GM12878 (cell line): ENCODE measurements around the gene SHC1. TPM values are rescaled to one million over a fixed set of nuclear protein-coding genes. Genes with fewer than 3 reads are reported as not detected.

Source experiments
- ATAC-seq: fragments of 200-7000 bp; cut with Tn5 transposase; 3 replicates; pipeline ENCODE4 v1.9.1; 2020; ENCODE audit warnings: mild to moderate bottlenecking, moderate library complexity
- BruUV-seq: library from RNA; stranded (reverse); fragments of 400-500 nt; replicated peaks from 2 replicates; lab custom pipeline; 2021; lab: Mats Ljungman, UMichigan
- CTCF ChIA-PET: fragments of 300-600 bp; sonication (Branson Sonifier 250); formaldehyde crosslinking; extraction: SDS; loops from one replicate; lab custom pipeline; 2021; ENCODE audit warnings: inconsistent platforms; lab: Yijun Ruan, JAX
- POLR2A ChIA-PET: fragments of 350-600 bp; formaldehyde crosslinking; extraction: SDS; loops from one replicate; lab custom pipeline; 2021; ENCODE audit warnings: inconsistent platforms; lab: Charles Lee
- RAD21 ChIA-PET: fragments of 300-600 bp; sonication (Branson Sonifier 250); formaldehyde crosslinking; loops from one replicate; lab custom pipeline; 2023; ENCODE audit warnings: antibody characterized with exemption; ENCODE audit not compliant: unreplicated experiment; lab: Charles Lee
- SMC1A ChIA-PET: fragments of 300-600 bp; sonication (Branson Sonifier 250); formaldehyde crosslinking; loops from one replicate; lab custom pipeline; 2023; ENCODE audit not compliant: unreplicated experiment, uncharacterized antibody; lab: Charles Lee
- DNase-seq: peaks from one replicate; pipeline ENCODE4 v3.0.0-alpha.2; 2011; ENCODE audit warnings: low read depth, low spot score
- FAIRE-seq: peaks from 3 replicates; lab custom pipeline; 2011; peaks lifted over from hg19 to GRCh38; lab: Jason Lieb, UNC
- H2AFZ ChIP-seq: 2 replicates; pipeline ENCODE4 v1.6.0; 2011; ENCODE audit warnings: low read depth, low read length, control low read depth; ENCODE audit not compliant: control insufficient read depth
- H3K27ac ChIP-seq: 2 replicates; pipeline ENCODE4 v1.5.1; 2011; ENCODE audit warnings: control low read depth; ENCODE audit not compliant: control insufficient read depth, insufficient read depth
- H3K27me3 ChIP-seq, 2 experiments: replicated peaks in 1 of 2; 2 replicates each; pipeline versions ENCODE4 v1.6.0 to v1.6.1; 2011; ENCODE audit warnings: low read length in 1 of 2; ENCODE audit not compliant: control insufficient read depth in 2 of 2, insufficient read depth in 2 of 2
- H3K36me3 ChIP-seq, 2 experiments: 2 replicates each; pipeline ENCODE4 v1.5.1; 2011; ENCODE audit warnings: low read length in 1 of 2; ENCODE audit not compliant: control insufficient read depth in 2 of 2, insufficient read depth in 2 of 2
- H3K4me1 ChIP-seq: 2 replicates; pipeline ENCODE4 v1.6.1; 2011; ENCODE audit warnings: mild to moderate bottlenecking, low read length, moderate library complexity, mixed read lengths; ENCODE audit not compliant: control insufficient read depth, insufficient read depth
- H3K4me2 ChIP-seq: 2 replicates; pipeline ENCODE4 v1.6.0; 2011; ENCODE audit warnings: control low read depth; ENCODE audit not compliant: control insufficient read depth, insufficient read depth
- H3K4me3 ChIP-seq: fragments of 200-600 bp; sonication (generic); 2 replicates; pipeline ENCODE4 v1.5.1; 2016
- H3K79me2 ChIP-seq: 2 replicates; pipeline ENCODE4 v1.6.0; 2011; ENCODE audit warnings: low read length; ENCODE audit not compliant: control insufficient read depth, insufficient read depth
- H3K9ac ChIP-seq: 2 replicates; pipeline ENCODE4 v1.8.0; 2011; ENCODE audit warnings: low read length, control low read depth, mixed read lengths; ENCODE audit not compliant: control insufficient read depth, insufficient read depth
- H3K9me3 ChIP-seq: replicated peaks from 3 replicates; pipeline ENCODE4 v1.5.1; 2011; ENCODE audit warnings: mild to moderate bottlenecking, low read length; ENCODE audit not compliant: control insufficient read depth, insufficient read depth
- H4K20me1 ChIP-seq: 2 replicates; pipeline ENCODE4 v1.6.0; 2011; ENCODE audit not compliant: control insufficient read depth, insufficient read depth
- NBN ChIP-seq: fragments of 450-650 bp; IDR thresholded peaks from 2 replicates; pipeline ENCODE4 v1.6.1; 2016
- PBX3 ChIP-seq: IDR thresholded peaks from 2 replicates; pipeline ENCODE4 v1.6.1; 2011; ENCODE audit warnings: mild to moderate bottlenecking, low read depth, low read length, moderate library complexity; ENCODE audit not compliant: insufficient replicate concordance
- PKNOX1 ChIP-seq: fragments of 450-650 bp; IDR thresholded peaks from 2 replicates; pipeline ENCODE4 v1.6.1; 2016; ENCODE audit warnings: mild to moderate bottlenecking
- WGBS: methylation state at CpG from one replicate; pipeline ENCODE4 v1.1.6; 2016; ENCODE audit warnings: low lambda C conversion rate; ENCODE audit not compliant: insufficient replicate concordance, insufficient coverage; ENCODE audit errors: missing lambda C conversion rate; 5-methylcytosine and 5-hydroxymethylcytosine counted together
- in situ Hi-C: fragments of 300-500 bp; cut with MboI; formaldehyde crosslinking; loops from 9 replicates; pipeline ENCODE4 v1.14.3; 2018; ENCODE audit warnings: mixed read lengths
- intact Hi-C: fragments of 100-400 bp; cut with micrococcal nuclease; formaldehyde crosslinking; loops from one replicate; pipeline ENCODE4 v1.14.2; 2022; ENCODE audit not compliant: unreplicated experiment
- polyA plus RNA-seq, 11 experiments: library from polyadenylated mRNA; depleted of rRNA in 4 of 11; unstranded in 6 of 11; stranded (reverse) in 5 of 11; fragments of >200 nt; fragmentation: Nextera tagmentation in 4 of 11; fragmentation: Illumina TruSeq in 1 of 11; extraction: Ambion mirVana in 4 of 11; extraction: Trizol in 1 of 11; gene quantifications; 1 replicate in 1 of 11; 2 replicates in 10 of 11; pipeline versions ENCODE4 v1.2.1 to v1.2.3, GENCODE V29; 2011 to 2016; ENCODE audit warnings: inconsistent platforms in 2 of 11, missing spikeins in 2 of 11, low read depth in 1 of 11
- total RNA-seq, 4 experiments: library from RNA; depleted of rRNA in 3 of 4; stranded (reverse); fragments of >200 nt in 3 of 4; fragmentation: Illumina TruSeq in 1 of 4; extraction: Trizol in 1 of 4; gene quantifications; 2 replicates each; pipeline versions ENCODE4 v1.2.1 to v1.2.3, GENCODE V29; 2013 to 2021

SHC1 gene
- total and polyA plus RNA-seq, 10 of the 15 experiments (the other 5 are each of a cell fraction or from before 2014, with no cell fraction given) = 2.6 to 49.3 (median 25.2) TPM

- Histone ChIP-seq H3K4me1 (peaks cover 41% of the 10 kb centered on the region), H3K4me2 (no peak overlapping the region), H2AFZ (no peak overlapping the region), H4K20me1 (no peaks in the 10 kb centered on the region), H3K9me3 (no peaks in the 10 kb centered on the region), H3K27me3 (no peaks in the 10 kb centered on the region), H3K36me3 (peaks cover 0 to 22% of the 10 kb centered on the region in 2 experiments; a peak in 3 of 4 replicates), H3K4me3 (no peak overlapping the region), H3K9ac (no peak overlapping the region), H3K27ac (no peak overlapping the region), H3K79me2 (peaks cover 16% of the 10 kb centered on the region)
- RAD21 ChIA-PET = interaction anchor here (1.1 kb wide), 1 partner anchor 13 kb away, joined by 5 read pairs; no protein-coding TSS in a partner anchor
- no peak for ATAC-seq
- TF ChIP-seq NBN = no peak
- TF ChIP-seq PBX3 = peak; percentile 40
- TF ChIP-seq PKNOX1 = peak; percentile 58
- no peak for FAIRE-seq
- DNase-seq = no peak
- POLR2A ChIA-PET = interaction anchor here (0.7 to 1.4 kb wide), 3 partner anchors 13 to 49 kb away, joined by 3 read pairs; no protein-coding TSS in a partner anchor
- intact Hi-C loops (no loop called here), in situ Hi-C loops (no loop called here)
- no TSS peak for BruUV-seq
- CTCF ChIA-PET = interaction anchor here (1.1 to 1.2 kb wide), 2 partner anchors 33 to 50 kb away, joined by 3 to 6 read pairs; no protein-coding TSS in a partner anchor
- SMC1A ChIA-PET = interaction anchor here (1.2 kb wide), 1 partner anchor 8 kb away, joined by 3 read pairs; no protein-coding TSS in a partner anchor
- WGBS = 97% methylated on average over 5 of the region's 9 CpGs
Observed at GRCh38 chr1:155012026-155012546, 41.5 kb upstream of the SHC1 start.
